ENCODE measurements around the gene IL23R. TPM values are rescaled to one million over a fixed set of nuclear protein-coding genes. Genes with fewer than 3 reads are reported as not detected.

IL23R gene
- total RNA-seq, 2 donors from 2014 or later, result 0.26 TPM; not detected in 1

- TF ChIP-seq CTCF (IDR thresholded peaks at IDR 0.05) (no peak), POLR2A (IDR thresholded peaks at IDR 0.05) (no peak)
- Histone ChIP-seq H3K9me3 (no peaks in the 10 kb centered on the region), H3K27ac (no peak overlapping the region), H3K36me3 (replicated peaks in 1 of 2; ENCODE audit: insufficient read depth in 1 of 2, low read depth in 2 of 2) (no peaks in the 10 kb centered on the region), H3K4me1 (no peaks in the 10 kb centered on the region), H3K4me3 (no peak overlapping the region), H3K27me3 (no peaks in the 10 kb centered on the region)
- ATAC-seq (no peak), DNase-seq (no peak)
- 83 to 91% methylated on average over 2 of the region's 2 CpGs for WGBS, 2 donors
- intact Hi-C loops (cut with DNase I), result no loop called here
Measured at GRCh38 chr1:67190942-67191341, 24.7 kb downstream of the IL23R start.

DNA sequence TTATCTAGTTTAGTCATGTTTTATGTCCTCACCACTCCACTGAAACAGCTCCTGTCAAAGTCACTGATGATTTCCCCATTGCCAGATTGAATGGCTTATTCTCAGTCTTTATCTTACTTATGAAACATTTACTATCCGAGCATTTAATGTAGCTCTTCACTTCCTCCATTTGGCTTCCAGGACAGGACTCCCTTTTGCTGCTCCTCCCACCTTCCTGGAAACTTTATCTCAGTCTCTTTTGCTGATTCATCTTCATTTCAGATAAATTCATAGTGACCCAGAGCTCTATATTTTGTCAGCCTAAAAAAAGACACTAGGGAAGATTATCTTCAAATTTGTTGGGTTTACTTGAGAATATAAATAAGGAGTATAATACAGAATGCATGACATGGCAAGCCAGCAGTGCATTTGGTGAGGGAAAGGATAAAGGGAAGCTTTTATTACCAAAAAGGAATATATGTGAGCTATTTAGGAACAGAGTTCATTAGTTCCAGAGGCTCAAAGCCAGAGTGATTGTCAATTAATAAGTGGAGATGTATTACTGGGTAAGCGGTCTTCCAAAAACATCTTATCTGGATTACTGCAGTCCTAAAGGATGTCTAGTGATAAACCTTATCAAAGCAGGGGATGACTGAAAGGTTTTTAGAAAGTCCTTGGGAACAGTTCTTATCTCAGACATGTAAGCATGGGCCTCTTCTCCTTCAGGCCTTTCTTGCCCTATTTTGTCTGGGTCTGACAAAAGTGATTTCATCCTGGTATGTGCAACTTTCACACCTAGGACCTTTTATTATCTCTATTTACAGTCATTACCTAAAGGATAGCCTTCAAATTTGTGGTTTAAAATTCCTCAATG, 25.6 kb downstream of the IL23R start:
- Histone ChIP-seq H3K4me3 (no peak overlapping the region), H3K9me3 (no peaks in the 10 kb centered on the region), H3K4me1 (no peaks in the 10 kb centered on the region), H3K36me3 (replicated peaks in 1 of 2; ENCODE audit: insufficient read depth in 1 of 2, low read depth in 2 of 2) (no peaks in the 10 kb centered on the region), H3K27ac (no peak overlapping the region), H3K27me3 (no peaks in the 10 kb centered on the region)
- intact Hi-C loops (cut with DNase I), result no loop called here
- TF ChIP-seq POLR2A (IDR thresholded peaks at IDR 0.05) (no peak), CTCF (IDR thresholded peaks at IDR 0.05) (no peak)
- no peak for DNase-seq
- 69 to 81% methylated on average over 2 of the region's 2 CpGs for WGBS, 2 donors
- ATAC-seq, result no peak

GRCh38 chr1:67192902-67193301, 26.6 kb downstream of the IL23R start:
- no peak for DNase-seq
- no peaks in the 10 kb centered on the region for H3K9me3 ChIP-seq
- H3K4me1 ChIP-seq, result no peaks in the 10 kb centered on the region
- H3K27me3 ChIP-seq, result no peaks in the 10 kb centered on the region
- no peaks in the 10 kb centered on the region for H3K36me3 ChIP-seq (replicated peaks in 1 of 2; ENCODE audit: insufficient read depth in 1 of 2, low read depth in 2 of 2)
- no peak overlapping the region for H3K4me3 ChIP-seq
- no peak overlapping the region for H3K27ac ChIP-seq
- TF ChIP-seq POLR2A (IDR thresholded peaks at IDR 0.05), result no peak
- TF ChIP-seq CTCF (IDR thresholded peaks at IDR 0.05), result no peak
- 100% methylated on average over 1 of the region's 1 CpG for WGBS, 2 donors
- intact Hi-C loops (cut with DNase I), result no loop called here
- ATAC-seq, result no peak

GRCh38 chr1:67193704-67194103, 27.4 kb downstream of the IL23R start:
- H3K4me3 ChIP-seq, result no peak overlapping the region
- WGBS, 2 donors, result 53 to 58% methylated on average over 3 of the region's 3 CpGs
- no peaks in the 10 kb centered on the region for H3K4me1 ChIP-seq
- ATAC-seq (no peak), DNase-seq (no peak)
- H3K27me3 ChIP-seq, result no peaks in the 10 kb centered on the region
- H3K9me3 ChIP-seq, result no peaks in the 10 kb centered on the region
- intact Hi-C loops (cut with DNase I), result no loop called here
- H3K36me3 ChIP-seq (replicated peaks in 1 of 2; ENCODE audit: insufficient read depth in 1 of 2, low read depth in 2 of 2), result no peaks in the 10 kb centered on the region
- no peak for TF ChIP-seq CTCF (IDR thresholded peaks at IDR 0.05)
- no peak for TF ChIP-seq POLR2A (IDR thresholded peaks at IDR 0.05)
- H3K27ac ChIP-seq, result no peak overlapping the region
